Spleen (tissue), 11 donors: ENCODE results near the gene LASP1. TPM values are rescaled to one million over a fixed set of nuclear protein-coding genes. Genes with fewer than 3 reads are reported as not detected.

Experiments
- DNase-seq: peaks from one replicate; pipeline ENCODE4 v3.0.0-alpha.2; 2020
- H3K27ac ChIP-seq, 8 donors: fragments of 200-600 bp; sonication (generic) in 7 of 8; 1 replicate in 4 of 8; 2 replicates in 4 of 8; pipeline versions ENCODE4 v1.5.0 to v1.8.0; 2016 to 2021; ENCODE audit warnings: inconsistent platforms in 4 of 8, mild to moderate bottlenecking in 4 of 8, moderate library complexity in 1 of 8
- H3K27me3 ChIP-seq, 7 donors: fragments of 200-600 bp; sonication (generic) in 6 of 7; replicated peaks in 1 of 7; 1 replicate in 4 of 7; 2 replicates in 3 of 7; pipeline versions ENCODE4 v1.5.0 to v1.8.0; 2016 to 2021; ENCODE audit warnings: inconsistent platforms in 3 of 7, mild to moderate bottlenecking in 1 of 7
- H3K36me3 ChIP-seq, 6 donors: fragments of 200-600 bp; sonication (generic) in 5 of 6; 1 replicate in 4 of 6; 2 replicates in 2 of 6; pipeline versions ENCODE4 v1.5.0 to v1.8.0; 2016 to 2021; ENCODE audit warnings: inconsistent platforms in 2 of 6
- H3K4me1 ChIP-seq, 6 donors: fragments of 200-600 bp; sonication (generic) in 5 of 6; 1 replicate in 3 of 6; 2 replicates in 3 of 6; pipeline versions ENCODE4 v1.5.0 to v1.8.0; 2016 to 2021; ENCODE audit warnings: inconsistent platforms in 3 of 6
- H3K4me3 ChIP-seq, 8 donors: fragments of 200-600 bp; sonication (generic) in 7 of 8; 1 replicate in 4 of 8; 2 replicates in 4 of 8; pipeline versions ENCODE4 v1.5.0 to v1.8.0; 2016 to 2021; ENCODE audit warnings: inconsistent platforms in 4 of 8, mild to moderate bottlenecking in 4 of 8, moderate library complexity in 2 of 8
- H3K9me3 ChIP-seq, 8 donors: fragments of 200-600 bp; sonication (generic) in 7 of 8; 1 replicate in 4 of 8; 2 replicates in 4 of 8; pipeline versions ENCODE4 v1.5.0 to v1.8.0; 2016 to 2021; ENCODE audit warnings: inconsistent platforms in 4 of 8
- POLR2A ChIP-seq, 3 donors: fragments of 450-650 bp; IDR thresholded peaks; one replicate each; pipeline ENCODE4 v1.5.1; 2017; ENCODE audit warnings: antibody characterized with exemption in 3 of 3, mild to moderate bottlenecking in 1 of 3
- POLR2AphosphoS5 ChIP-seq, 3 donors: sonication (generic); formaldehyde crosslinking; IDR thresholded peaks; one replicate each; pipeline ENCODE4 v1.5.1; 2017; ENCODE audit warnings: antibody characterized with exemption in 3 of 3
- WGBS, 5 donors: extraction: QIAGEN DNeasy Blood & Tissue Kit in 3 of 5; methylation state at CpG; one replicate each; pipeline versions ENCODE4 v1.1.5 to v1.1.7; 2013 to 2018; 5-methylcytosine and 5-hydroxymethylcytosine counted together
- intact Hi-C: fragments of 100-400 bp; cut with DNase I; formaldehyde crosslinking; loops from one replicate; pipeline ENCODE4 v1.15.0; 2023; ENCODE audit warnings: low total_unique reads
- polyA plus RNA-seq, 3 donors: library from polyadenylated mRNA; stranded (reverse); fragments of 200-250 nt; gene quantifications; one replicate each; pipeline ENCODE4 v1.2.1, GENCODE V29; 2013
- total RNA-seq, 7 donors: library from RNA; depleted of rRNA in 3 of 7; stranded (reverse); fragments of >200 nt in 3 of 7; fragmentation: NEBNext Ultra II Directional in 4 of 7; extraction: Animal tissue kit (Norgen Biotek cat#: 25700) in 4 of 7; gene quantifications; one replicate each; pipeline versions ENCODE4 v1.1.0 to v1.2.1, GENCODE V29; 2016 to 2021
- TF ChIP-seq, protein P1 (sequence below), 11 experiments: fragments of 200-600 bp in 7 of 11; fragments of 450-650 bp in 4 of 11; sonication (generic) in 4 of 11; IDR thresholded peaks in 8 of 11; conservative IDR thresholded peaks in 3 of 11; 1 replicate in 7 of 11; 2 replicates in 4 of 11; pipeline versions ENCODE4 v1.4.0 to v1.8.0; 2016 to 2021; ENCODE audit warnings: antibody characterized with exemption in 11 of 11, inconsistent platforms in 4 of 11, mild to moderate bottlenecking in 1 of 11
- donor health status: healthy with polysubstance abuse.
- donor health status: DM: no; HTN: no; CAD: no; lungs with moderate emphysema.
- donor health status: DM: no; HTN: no; CAD: no.
- donor health status: Bipolar disorder and iron deficiency.
- donor health status: healthy.
- donor health status: DM: no; HTN: no; CAD: no.
- donor health status: DM: yes; HTN: yes; CAD: no.

The LASP1 gene
- total and polyA plus RNA-seq, 10 donors: 38.8 to 196 (median 143) TPM

DNA sequence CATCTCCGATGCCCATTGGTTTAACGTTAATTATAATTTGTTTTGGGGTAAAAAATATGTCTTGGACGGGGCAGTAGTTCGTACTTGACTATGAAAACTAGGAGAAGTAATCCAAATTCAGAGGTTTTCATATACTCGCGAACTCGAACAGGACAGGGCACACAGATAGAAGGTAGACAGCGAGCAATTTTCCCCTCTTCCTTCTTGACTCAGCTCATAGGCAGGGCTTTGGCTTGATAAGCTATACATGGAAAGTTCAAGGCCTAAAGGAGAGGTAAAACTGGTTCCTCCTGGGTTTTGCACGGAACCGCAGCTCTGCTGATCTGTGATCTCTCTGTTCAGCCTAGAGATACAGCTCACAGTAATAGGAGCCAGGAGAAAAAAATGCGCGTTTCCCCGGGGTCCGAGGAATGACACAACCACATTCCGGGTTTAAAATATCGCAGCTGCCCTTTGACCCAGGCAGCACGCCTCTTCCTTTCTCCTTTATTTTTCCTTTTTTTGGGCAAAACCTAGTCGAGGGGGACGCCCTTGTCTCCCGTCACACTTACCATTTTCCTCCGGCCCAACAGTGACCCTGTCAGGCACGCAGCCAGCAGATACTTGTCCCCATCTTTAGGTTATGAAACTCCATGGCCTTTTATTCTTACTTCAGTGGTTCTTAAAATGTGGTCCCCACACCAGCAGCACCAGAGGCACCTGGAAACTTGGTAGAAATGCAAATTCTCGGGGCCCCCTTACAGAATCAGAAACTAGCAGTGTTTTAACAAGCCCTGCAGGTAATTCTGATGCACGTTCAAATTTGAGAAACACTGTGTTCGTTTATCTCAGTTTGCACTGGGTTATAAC, 1.7 kb upstream of the LASP1 start:
- peak overlapping the region; percentile 87 to 99 (median 97) for H3K27ac ChIP-seq
- H3K4me1 ChIP-seq: peaks cover 28 to 56% (median 40%) of the 10 kb centered on the region in 6 donors
- H3K36me3 ChIP-seq: peaks cover 0 to 15% (median 2%) of the 10 kb centered on the region in 6 donors
- intact Hi-C loops: no loop called here
- TF ChIP-seq POLR2A (IDR thresholded peaks at IDR 0.05) (no peak), POLR2AphosphoS5 (IDR thresholded peaks at IDR 0.05) (peak in 1 of 3 donors; percentile 57)
- no peak for DNase-seq
- H3K9me3 ChIP-seq: no peaks in the 10 kb centered on the region
- 7 to 17% (median 14%) methylated on average over 25 of the region's 25 CpGs for WGBS, 5 donors
- peak overlapping the region; percentile 50 to 100 (median 94) for H3K4me3 ChIP-seq
- no peaks in the 10 kb centered on the region for H3K27me3 ChIP-seq

DNA sequence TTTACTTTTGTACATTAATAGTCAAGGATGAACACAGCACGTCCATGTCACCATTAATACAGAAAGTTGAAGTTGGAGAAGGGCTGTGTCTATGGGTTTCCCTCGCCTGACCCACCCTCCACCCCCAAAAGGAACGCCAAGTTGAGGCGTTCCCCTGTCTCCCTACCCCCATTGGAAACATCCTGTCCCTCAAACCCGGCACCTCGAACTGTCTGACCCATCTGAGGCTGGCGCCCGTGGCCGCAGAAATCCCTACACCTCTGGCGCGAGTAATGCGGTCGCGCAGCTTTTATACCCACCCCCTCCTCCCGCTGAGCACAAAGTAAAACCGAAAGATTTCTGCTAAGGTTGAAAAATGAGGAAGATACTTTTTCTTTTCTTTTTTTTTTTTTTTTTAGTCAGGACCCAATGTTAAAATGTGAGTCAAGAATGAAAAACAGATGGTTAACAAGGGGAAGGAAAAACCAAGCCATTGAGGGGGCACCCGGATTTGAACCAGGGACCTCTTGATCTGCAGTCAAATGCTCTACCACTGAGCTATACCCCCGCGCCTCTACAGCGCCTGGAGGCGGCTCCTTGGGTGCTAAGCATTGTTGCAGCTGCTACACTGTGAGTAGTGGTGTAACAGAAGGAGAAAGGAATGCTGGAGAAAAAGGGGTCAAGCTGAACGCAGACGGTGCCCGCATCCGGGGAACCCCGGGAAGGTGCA, 887 bp upstream of the LASP1 start:
- Histone ChIP-seq H3K27me3 (no peaks in the 10 kb centered on the region), H3K36me3 (peaks cover 0 to 22% (median 3%) of the 10 kb centered on the region in 6 donors), H3K27ac (peak overlapping the region; percentile 87 to 99 (median 97)), H3K4me1 (peaks cover 36 to 62% (median 47%) of the 10 kb centered on the region in 6 donors), H3K4me3 (peak overlapping the region; percentile 50 to 100 (median 94)), H3K9me3 (no peaks in the 10 kb centered on the region)
- TF ChIP-seq POLR2A (IDR thresholded peaks at IDR 0.05) (peak in 1 of 3 donors; percentile 82), POLR2AphosphoS5 (IDR thresholded peaks at IDR 0.05) (peak; percentile 58 to 93 (median 91))
- TF ChIP-seq, protein P1, sequence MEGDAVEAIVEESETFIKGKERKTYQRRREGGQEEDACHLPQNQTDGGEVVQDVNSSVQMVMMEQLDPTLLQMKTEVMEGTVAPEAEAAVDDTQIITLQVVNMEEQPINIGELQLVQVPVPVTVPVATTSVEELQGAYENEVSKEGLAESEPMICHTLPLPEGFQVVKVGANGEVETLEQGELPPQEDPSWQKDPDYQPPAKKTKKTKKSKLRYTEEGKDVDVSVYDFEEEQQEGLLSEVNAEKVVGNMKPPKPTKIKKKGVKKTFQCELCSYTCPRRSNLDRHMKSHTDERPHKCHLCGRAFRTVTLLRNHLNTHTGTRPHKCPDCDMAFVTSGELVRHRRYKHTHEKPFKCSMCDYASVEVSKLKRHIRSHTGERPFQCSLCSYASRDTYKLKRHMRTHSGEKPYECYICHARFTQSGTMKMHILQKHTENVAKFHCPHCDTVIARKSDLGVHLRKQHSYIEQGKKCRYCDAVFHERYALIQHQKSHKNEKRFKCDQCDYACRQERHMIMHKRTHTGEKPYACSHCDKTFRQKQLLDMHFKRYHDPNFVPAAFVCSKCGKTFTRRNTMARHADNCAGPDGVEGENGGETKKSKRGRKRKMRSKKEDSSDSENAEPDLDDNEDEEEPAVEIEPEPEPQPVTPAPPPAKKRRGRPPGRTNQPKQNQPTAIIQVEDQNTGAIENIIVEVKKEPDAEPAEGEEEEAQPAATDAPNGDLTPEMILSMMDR (IDR thresholded peaks at IDR 0.05 in 8 of 11, conservative IDR thresholded peaks at IDR 0.05 in 3 of 11): peak in 2 of 11 experiments; percentile 9 to 12
- DNase-seq: peak; percentile 96
- intact Hi-C loops: no loop called here
- WGBS, 5 donors: 0 to 1% (median 0%) methylated on average over 26 of the region's 26 CpGs

GRCh38 chr17:38870259-38871165, 654 bp downstream of the LASP1 start:
- peaks cover 46 to 77% (median 63%) of the 10 kb centered on the region in 6 donors for H3K4me1 ChIP-seq
- 0 to 1% (median 1%) methylated on average over 30 to 52 of the region's 56 CpGs for WGBS, 5 donors
- H3K27ac ChIP-seq: peak overlapping the region; percentile 87 to 99 (median 97)
- H3K9me3 ChIP-seq: no peaks in the 10 kb centered on the region
- intact Hi-C loops: no loop called here
- TF ChIP-seq, protein P1 (IDR thresholded peaks at IDR 0.05 in 8 of 11, conservative IDR thresholded peaks at IDR 0.05 in 3 of 11): no peak
- TF ChIP-seq POLR2AphosphoS5 (IDR thresholded peaks at IDR 0.05): no peak
- TF ChIP-seq POLR2A (IDR thresholded peaks at IDR 0.05): no peak
- H3K27me3 ChIP-seq: no peaks in the 10 kb centered on the region
- peak overlapping the region; percentile 50 to 100 (median 94) for H3K4me3 ChIP-seq
- DNase-seq: peak; percentile 95
- peaks cover 0 to 38% (median 3%) of the 10 kb centered on the region in 6 donors for H3K36me3 ChIP-seq
